ENCODE data around the gene LCE1C.

Gene LCE1C

DNA sequence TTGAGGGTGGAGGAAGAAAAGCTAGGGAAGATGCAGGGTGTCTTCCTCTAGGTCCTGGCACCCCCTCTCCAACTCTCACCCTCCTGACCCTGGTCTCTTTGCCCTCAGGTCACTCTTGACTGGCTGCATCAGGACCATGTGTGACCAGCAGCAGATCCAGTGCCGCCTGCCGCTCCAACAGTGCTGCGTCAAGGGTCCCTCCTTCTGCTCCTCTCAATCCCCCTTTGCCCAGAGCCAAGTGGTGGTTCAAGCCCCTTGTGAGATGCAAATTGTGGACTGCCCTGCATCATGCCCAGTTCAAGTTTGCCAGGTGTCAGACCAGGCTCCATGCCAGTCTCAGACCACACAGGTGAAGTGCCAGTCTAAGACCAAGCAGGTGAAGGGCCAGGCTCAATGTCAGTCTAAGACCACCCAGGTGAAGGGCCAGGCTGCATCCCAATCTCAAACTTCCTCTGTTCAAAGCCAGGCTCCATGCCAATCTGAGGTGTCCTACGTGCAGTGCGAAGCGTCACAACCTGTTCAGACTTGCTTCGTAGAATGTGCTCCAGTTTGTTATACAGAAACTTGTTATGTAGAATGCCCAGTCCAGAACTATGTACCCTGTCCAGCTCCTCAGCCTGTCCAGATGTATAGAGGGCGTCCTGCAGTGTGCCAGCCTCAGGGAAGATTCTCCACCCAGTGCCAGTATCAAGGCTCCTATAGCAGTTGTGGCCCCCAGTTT, 46.8 kb downstream of the LCE1C start:
- DNase-seq (ENCODE audit: low read depth), result no peak

DNA sequence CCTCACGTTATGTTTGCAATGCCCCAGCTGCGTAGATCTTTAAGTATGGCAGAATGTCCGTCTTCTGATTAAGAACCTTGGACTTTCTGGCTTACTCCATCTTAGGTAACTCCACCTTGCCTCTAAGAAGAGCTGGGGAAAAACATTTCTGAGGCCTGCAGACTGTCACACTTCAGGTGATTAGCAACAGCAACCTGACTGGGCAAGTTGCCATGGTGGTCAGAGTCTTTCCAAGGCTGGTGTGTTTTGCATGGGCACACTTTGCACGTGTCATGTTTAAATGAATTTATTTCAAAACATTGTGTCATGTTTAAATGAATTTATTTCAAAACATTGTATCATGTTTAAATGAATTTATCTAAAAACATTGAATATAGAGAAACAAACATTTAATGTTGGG, 47.8 kb downstream of the LCE1C start:
- no peak for DNase-seq (ENCODE audit: low read depth)

DNA sequence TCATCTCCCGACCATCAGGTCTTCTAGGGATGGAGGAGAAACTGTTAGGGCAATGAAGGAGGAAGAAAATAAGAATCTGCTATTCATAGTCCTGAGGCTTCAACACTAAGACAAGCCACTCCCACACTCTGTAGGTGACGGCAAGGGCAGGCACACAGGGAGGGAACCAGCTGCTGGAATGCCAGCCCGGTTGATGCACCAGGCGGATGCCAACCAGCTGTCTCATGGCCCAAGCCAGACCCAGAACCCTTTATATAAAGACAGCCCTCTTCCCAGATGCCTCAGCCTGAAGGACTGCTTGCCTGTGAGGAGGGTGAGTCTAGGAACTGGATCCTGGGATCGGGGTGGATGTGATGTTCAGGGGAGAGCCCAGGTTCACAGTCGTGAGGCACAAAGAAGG, 48.7 kb downstream of the LCE1C start, which contains the start of gene KPRP:
Gene KPRP (plus strand): TSS at position 279 of the 400 bp plus-strand sequence. CDS start 1,564 bp downstream, outside the sequence.
- no peak for DNase-seq (ENCODE audit: low read depth)

- no peak for DNase-seq (ENCODE audit: low read depth)
Measured at GRCh38 chr1:152756872-152757271, 49.6 kb downstream of the LCE1C start.

Measured in stimulated activated CD8-positive, alpha-beta memory T cell treated with anti-CD3 and anti-CD28 coated beads, Interleukin-15, amount 100 ng/mL, for 1 hour (primary cell).